GM19238 (cell line): Measurements from ENCODE around the gene AFDN.
"Not testable (repeated sequence)": the region's sequence is repeated elsewhere in the genome, so short reads cannot be mapped to it uniquely, and the experiment has no call there.

Experiments used
- DNase-seq: peaks from one replicate; pipeline ENCODE4 v3.0.0; 2011; ENCODE audit warnings: low spot score; ENCODE audit not compliant: insufficient read length

Gene AFDN

DNA sequence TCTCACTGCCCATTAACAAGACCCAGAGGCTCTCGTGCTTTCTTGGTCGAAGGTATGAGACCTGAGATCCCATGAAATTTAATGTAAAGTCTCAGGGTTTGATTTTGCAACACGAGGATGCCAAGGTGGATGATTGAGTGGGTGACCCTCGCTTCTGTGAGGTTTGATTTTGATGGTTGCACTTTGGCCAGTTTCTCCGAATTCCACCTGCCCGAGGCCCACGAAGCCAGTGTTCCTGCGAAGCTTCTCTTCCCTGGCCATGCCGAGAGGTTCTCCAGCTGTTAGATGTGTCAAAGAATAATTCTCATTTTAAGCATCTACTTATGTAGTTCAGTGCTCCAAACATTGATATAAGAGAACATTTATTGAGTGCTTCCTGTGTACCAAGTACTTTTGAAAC, 170.9 kb downstream of the AFDN start, which contains the start of gene KIF25:
Gene KIF25, plus strand, starts transcription at position 30 of the 400 bp plus-strand sequence. CDS start 31,915 bp downstream, outside the sequence.
- DNase-seq = no peak

GRCh38 chr6:167998215-167998614, 171.5 kb downstream of the AFDN start:
- DNase-seq = no peak

DNA sequence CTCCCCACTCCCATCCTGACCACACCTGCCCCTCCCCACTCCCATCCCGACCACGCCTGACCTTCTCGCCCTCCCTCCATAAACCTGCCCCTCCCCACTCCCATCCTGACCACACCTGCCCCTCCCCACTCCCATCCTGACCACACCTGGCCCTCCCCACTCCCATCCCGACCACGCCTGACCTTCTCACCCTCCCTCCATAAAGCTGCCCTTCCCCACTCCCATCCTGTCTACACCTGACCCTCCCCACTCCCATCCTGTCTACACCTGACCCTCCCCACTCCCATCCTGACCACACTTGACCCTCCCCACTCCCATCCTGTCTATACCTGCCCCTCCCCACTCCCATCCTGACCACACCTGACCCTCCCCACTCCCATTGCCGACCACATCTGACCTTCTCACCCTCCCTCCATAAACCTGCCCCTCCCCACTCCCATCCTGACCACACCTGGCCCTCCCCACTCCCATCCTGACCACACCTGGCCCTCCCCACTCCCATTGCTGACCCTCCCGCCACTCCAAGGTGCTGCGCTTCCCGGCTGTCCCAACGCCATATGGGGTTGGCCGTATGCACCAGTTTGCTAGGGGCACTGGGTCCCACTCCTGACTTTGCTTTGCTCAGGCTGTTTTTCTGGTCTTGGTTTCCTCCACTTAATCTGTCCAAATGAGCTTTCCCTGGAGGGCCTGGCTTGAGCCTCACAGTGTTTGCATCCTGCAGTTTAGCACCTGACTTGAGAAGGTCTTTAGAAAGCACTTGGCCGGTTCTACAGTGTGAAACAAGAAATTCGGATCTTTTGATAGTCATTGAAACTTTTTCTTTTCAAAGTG, 173.7 kb downstream of the AFDN start:
- no peak for DNase-seq

DNA sequence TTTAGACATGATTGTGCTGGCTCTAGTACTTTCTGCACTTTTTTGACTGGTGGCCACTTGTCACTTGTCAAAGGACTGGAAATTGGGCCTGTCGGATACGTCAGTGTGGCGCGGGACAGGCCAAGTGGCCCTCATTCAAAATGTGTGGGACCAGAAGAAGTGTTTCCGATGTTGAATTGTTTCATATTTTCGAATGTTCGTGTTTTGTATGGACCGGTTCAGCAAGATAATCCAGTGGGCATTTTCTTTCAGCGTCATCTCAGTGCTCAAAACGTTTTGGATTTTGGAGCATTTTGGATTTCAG, 174.3 kb downstream of the AFDN start:
- DNase-seq = no peak

GRCh38 chr6:168001514-168001913, 174.8 kb downstream of the AFDN start:
- not testable (repeated sequence) for DNase-seq

GRCh38 chr6:168002804-168003203, 176.1 kb downstream of the AFDN start:
- DNase-seq = no peak

DNA sequence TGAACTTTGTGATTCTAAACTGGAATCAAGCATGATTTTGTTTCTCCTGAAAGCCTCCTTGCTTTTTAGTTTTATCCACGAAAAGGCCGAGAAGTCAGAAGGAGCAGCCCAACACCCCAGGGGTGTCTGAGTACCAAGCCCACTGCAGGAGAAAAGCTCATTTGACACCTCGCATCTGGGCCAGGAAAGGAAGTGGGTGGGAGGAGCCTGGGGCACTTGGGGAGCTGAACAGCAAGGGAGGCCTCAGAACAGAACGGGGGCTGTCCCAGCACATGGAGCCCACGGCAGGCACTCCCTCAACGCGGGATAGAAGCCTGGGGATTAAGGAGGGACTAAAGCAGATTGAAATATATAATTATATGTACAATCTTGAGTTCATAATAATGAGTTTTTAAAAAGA, 177.3 kb downstream of the AFDN start:
- no peak for DNase-seq

- DNase-seq = no peak
Observed at GRCh38 chr6:168004945-168005344, 178.2 kb downstream of the AFDN start.

- no peak for DNase-seq
Observed at GRCh38 chr6:168005796-168006195, 179.1 kb downstream of the AFDN start.

GRCh38 chr6:168007592-168008338, 181.1 kb downstream of the AFDN start:
- DNase-seq = no peak

DNA sequence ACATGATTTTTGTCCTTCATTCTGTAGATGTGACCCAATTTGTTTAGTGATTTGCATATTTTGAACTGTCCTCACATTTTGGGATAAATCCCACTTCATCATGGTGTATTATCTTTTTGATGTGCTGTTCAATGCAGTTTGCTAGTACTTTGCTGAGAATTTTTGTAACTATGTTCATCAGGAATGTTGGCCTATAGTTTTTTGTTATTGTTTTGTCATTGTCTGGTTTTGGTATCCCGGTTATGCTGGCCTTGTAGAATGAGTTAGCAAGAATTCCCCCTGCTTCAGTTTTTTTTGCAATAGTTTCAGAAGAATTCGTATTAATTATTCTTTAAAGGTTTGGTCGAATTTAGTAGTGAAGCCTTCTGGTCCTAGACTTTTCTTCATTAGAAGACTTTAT, 182.6 kb downstream of the AFDN start:
- DNase-seq = no peak

DNA sequence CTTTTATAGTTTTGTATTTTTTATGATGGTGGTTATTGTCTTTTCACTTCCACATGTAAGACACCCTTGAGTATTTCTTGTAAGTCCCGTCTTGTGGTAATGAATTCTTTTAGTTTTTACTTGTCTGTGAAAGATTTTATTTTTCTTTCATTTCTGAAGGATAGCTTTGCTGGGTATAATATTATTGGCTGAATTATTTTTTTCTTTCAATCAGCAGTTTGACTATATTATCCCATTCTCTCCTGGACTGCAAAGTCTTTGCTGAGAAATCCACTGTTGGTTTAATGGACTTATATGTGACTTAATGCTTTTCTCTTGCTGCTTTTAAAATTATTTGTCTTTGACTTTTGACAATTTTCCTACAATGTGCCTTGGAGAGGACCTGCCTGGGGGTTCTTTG, 184.6 kb downstream of the AFDN start:
- DNase-seq = no peak

DNA sequence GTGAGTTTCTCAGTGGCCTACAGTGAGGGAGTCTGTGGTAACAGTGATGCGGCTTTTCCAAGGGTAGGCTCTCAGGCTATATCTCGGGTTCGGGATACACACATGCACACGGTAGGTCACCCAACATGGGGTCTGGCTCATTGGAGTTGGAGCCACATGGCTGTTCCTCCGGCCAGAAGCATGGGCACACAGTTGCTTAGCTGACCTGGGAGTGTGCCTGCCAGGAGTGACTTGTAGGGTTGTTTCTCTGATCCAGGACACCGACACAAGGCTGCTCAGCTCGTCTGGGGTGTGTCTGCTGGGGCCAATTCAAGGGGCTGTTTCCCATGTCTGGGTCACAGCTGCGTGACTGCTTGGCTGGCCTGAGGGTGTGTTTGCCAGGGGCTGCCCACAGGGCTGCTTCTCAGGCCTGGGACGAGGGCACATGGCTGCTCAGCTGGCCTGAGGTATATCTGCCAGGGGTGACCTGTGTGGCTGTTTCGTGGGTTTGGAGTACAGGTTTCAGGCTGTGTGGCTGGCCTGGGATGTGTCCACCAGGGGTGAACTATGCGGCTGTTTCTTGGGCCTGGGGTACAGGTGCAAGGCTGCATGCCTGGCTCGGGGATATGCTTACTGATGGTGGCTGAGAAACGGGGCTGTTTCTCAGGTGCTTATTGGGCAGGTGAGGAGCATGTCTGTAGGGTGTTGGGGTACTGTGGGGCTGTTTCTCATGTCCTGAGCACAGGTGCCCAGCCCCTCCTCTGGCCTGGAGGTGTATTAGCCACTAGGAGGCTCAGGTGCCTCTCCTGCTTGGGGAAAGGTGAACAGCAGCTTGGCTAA, 185.9 kb downstream of the AFDN start:
- DNase-seq = no peak

- no peak for DNase-seq
Observed at GRCh38 chr6:168013250-168013915, 186.7 kb downstream of the AFDN start.

GRCh38 chr6:168014428-168014827, 187.7 kb downstream of the AFDN start:
- DNase-seq = no peak

GRCh38 chr6:168015009-168015408, 188.3 kb downstream of the AFDN start:
- DNase-seq = no peak

- no peak for DNase-seq
Observed at GRCh38 chr6:168015482-168016175, 188.9 kb downstream of the AFDN start.

DNA sequence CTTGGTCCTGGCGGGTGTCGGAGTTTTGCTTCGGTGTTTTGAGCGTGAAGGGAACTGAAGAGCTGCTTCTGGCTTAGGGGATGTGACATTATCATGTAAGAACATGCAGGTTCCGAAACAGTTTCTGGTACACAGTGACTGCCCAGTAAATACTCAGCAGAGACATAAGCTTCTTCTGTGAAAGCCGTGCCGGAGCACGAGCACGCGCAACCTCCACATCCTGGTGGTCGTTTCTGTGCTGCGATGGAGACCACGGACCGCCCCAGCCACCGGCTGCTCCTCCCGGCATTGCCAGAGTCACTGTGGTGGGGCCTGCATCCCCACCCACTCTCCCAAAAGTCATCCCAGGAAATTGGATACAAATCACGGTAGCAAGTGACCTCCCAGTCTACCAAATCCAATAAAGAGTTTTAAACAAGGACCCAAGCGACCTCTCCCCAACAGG, 189.5 kb downstream of the AFDN start:
- no peak for DNase-seq

- no peak for DNase-seq
Observed at GRCh38 chr6:168016721-168017525, 190.2 kb downstream of the AFDN start.

GRCh38 chr6:168017629-168018028, 190.9 kb downstream of the AFDN start:
- no peak for DNase-seq
